ENCODE results near the gene CALN1. TPM values are rescaled to one million over a fixed set of nuclear protein-coding genes. Genes with fewer than 3 reads are reported as not detected.

The CALN1 gene
- total and polyA plus RNA-seq, 2 experiments from 2014 or later, result 7.6 to 14.5 TPM

DNA sequence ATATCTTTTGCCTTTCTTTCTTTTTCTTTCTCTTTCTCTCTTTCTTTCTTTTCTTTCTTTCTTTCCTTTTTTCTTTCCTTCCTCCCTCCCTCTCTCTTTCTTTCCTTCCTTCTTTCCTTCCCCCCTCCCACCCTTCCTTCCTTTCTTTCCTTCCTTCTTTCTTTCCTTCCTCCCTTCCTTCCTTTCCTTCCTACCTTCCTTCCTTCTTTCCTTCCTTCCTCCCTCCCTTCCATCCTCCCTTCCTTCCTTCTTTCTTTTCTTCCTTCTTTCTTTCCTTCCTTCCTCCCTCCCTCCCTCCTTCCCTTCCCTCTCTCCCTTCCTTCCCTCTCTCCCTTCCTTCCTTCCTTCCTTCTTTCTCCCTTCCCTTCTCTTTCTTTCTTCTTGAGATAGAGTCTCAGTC is 25.5 kb upstream of the CALN1 start:
- Histone ChIP-seq H3K27me3 (ENCODE audit: insufficient read depth) (no peaks in the 10 kb centered on the region), H2AFZ (no peak overlapping the region), H3K4me1 (ENCODE audit: insufficient read depth) (no peaks in the 10 kb centered on the region), H3K36me3 (ENCODE audit: insufficient read depth) (no peaks in the 10 kb centered on the region), H3K4me3 (no peak overlapping the region), H3K79me2 (replicated peaks; ENCODE audit: insufficient read depth) (no peaks in the 10 kb centered on the region), H4K20me1 (replicated peaks; ENCODE audit: insufficient read depth) (no peaks in the 10 kb centered on the region), H3F3A (replicated peaks; ENCODE audit: low read depth) (no peaks in the 10 kb centered on the region), H3K27ac (ENCODE audit: low read depth) (no peak overlapping the region), H3K4me2 (no peak overlapping the region), H3K9me2 (ENCODE audit: insufficient read depth) (0 out of 2 replicates have a peak, but pooled peaks cover 3% of the 10 kb centered on the region)
- TF ChIP-seq CREB1 (CRISPR knock-in tag; IDR thresholded peaks at IDR 0.05; ENCODE audit: low read depth) (no peak), NANOG (IDR thresholded peaks at IDR 0.05; ENCODE audit: borderline replicate concordance) (no peak), STAT1 (IDR thresholded peaks at IDR 0.05; ENCODE audit: unreplicated experiment) (no peak), ZNF114 (CRISPR knock-in tag; IDR thresholded peaks at IDR 0.05) (no peak), POLR2AphosphoS5 (IDR thresholded peaks at IDR 0.05; ENCODE audit: low read depth) (no peak), ZNF331 (CRISPR knock-in tag; IDR thresholded peaks at IDR 0.05; ENCODE audit: low read depth) (no peak), EZH2phosphoT487 (IDR thresholded peaks at IDR 0.05; ENCODE audit: unreplicated experiment) (no peak)
- TF ChIP-seq, protein P1, sequence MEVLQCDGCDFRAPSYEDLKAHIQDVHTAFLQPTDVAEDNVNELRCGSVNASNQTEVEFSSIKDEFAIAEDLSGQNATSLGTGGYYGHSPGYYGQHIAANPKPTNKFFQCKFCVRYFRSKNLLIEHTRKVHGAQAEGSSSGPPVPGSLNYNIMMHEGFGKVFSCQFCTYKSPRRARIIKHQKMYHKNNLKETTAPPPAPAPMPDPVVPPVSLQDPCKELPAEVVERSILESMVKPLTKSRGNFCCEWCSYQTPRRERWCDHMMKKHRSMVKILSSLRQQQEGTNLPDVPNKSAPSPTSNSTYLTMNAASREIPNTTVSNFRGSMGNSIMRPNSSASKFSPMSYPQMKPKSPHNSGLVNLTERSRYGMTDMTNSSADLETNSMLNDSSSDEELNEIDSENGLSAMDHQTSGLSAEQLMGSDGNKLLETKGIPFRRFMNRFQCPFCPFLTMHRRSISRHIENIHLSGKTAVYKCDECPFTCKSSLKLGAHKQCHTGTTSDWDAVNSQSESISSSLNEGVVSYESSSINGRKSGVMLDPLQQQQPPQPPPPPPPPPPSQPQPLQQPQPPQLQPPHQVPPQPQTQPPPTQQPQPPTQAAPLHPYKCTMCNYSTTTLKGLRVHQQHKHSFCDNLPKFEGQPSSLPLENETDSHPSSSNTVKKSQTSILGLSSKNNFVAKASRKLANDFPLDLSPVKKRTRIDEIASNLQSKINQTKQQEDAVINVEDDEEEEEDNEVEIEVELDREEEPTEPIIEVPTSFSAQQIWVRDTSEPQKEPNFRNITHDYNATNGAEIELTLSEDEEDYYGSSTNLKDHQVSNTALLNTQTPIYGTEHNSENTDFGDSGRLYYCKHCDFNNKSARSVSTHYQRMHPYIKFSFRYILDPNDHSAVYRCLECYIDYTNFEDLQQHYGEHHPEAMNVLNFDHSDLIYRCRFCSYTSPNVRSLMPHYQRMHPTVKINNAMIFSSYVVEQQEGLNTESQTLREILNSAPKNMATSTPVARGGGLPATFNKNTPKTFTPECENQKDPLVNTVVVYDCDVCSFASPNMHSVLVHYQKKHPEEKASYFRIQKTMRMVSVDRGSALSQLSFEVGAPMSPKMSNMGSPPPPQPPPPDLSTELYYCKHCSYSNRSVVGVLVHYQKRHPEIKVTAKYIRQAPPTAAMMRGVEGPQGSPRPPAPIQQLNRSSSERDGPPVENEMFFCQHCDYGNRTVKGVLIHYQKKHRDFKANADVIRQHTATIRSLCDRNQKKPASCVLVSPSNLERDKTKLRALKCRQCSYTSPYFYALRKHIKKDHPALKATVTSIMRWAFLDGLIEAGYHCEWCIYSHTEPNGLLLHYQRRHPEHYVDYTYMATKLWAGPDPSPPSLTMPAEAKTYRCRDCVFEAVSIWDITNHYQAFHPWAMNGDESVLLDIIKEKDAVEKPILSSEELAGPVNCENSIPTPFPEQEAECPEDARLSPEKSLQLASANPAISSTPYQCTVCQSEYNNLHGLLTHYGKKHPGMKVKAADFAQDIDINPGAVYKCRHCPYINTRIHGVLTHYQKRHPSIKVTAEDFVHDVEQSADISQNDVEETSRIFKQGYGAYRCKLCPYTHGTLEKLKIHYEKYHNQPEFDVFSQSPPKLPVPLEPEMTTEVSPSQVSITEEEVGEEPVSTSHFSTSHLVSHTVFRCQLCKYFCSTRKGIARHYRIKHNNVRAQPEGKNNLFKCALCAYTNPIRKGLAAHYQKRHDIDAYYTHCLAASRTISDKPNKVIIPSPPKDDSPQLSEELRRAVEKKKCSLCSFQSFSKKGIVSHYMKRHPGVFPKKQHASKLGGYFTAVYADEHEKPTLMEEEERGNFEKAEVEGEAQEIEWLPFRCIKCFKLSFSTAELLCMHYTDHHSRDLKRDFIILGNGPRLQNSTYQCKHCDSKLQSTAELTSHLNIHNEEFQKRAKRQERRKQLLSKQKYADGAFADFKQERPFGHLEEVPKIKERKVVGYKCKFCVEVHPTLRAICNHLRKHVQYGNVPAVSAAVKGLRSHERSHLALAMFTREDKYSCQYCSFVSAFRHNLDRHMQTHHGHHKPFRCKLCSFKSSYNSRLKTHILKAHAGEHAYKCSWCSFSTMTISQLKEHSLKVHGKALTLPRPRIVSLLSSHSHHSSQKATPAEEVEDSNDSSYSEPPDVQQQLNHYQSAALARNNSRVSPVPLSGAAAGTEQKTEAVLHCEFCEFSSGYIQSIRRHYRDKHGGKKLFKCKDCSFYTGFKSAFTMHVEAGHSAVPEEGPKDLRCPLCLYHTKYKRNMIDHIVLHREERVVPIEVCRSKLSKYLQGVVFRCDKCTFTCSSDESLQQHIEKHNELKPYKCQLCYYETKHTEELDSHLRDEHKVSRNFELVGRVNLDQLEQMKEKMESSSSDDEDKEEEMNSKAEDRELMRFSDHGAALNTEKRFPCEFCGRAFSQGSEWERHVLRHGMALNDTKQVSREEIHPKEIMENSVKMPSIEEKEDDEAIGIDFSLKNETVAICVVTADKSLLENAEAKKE (CRISPR knock-in tag; IDR thresholded peaks at IDR 0.05), result no peak
- TF ChIP-seq, protein P2, sequence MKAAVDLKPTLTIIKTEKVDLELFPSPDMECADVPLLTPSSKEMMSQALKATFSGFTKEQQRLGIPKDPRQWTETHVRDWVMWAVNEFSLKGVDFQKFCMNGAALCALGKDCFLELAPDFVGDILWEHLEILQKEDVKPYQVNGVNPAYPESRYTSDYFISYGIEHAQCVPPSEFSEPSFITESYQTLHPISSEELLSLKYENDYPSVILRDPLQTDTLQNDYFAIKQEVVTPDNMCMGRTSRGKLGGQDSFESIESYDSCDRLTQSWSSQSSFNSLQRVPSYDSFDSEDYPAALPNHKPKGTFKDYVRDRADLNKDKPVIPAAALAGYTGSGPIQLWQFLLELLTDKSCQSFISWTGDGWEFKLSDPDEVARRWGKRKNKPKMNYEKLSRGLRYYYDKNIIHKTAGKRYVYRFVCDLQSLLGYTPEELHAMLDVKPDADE (IDR thresholded peaks at IDR 0.05), result no peak
- TF ChIP-seq, protein P3, sequence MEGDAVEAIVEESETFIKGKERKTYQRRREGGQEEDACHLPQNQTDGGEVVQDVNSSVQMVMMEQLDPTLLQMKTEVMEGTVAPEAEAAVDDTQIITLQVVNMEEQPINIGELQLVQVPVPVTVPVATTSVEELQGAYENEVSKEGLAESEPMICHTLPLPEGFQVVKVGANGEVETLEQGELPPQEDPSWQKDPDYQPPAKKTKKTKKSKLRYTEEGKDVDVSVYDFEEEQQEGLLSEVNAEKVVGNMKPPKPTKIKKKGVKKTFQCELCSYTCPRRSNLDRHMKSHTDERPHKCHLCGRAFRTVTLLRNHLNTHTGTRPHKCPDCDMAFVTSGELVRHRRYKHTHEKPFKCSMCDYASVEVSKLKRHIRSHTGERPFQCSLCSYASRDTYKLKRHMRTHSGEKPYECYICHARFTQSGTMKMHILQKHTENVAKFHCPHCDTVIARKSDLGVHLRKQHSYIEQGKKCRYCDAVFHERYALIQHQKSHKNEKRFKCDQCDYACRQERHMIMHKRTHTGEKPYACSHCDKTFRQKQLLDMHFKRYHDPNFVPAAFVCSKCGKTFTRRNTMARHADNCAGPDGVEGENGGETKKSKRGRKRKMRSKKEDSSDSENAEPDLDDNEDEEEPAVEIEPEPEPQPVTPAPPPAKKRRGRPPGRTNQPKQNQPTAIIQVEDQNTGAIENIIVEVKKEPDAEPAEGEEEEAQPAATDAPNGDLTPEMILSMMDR (conservative IDR thresholded peaks at IDR 0.05; ENCODE audit: low read depth in 2 of 2), result no peak
- TF ChIP-seq, protein P4, sequence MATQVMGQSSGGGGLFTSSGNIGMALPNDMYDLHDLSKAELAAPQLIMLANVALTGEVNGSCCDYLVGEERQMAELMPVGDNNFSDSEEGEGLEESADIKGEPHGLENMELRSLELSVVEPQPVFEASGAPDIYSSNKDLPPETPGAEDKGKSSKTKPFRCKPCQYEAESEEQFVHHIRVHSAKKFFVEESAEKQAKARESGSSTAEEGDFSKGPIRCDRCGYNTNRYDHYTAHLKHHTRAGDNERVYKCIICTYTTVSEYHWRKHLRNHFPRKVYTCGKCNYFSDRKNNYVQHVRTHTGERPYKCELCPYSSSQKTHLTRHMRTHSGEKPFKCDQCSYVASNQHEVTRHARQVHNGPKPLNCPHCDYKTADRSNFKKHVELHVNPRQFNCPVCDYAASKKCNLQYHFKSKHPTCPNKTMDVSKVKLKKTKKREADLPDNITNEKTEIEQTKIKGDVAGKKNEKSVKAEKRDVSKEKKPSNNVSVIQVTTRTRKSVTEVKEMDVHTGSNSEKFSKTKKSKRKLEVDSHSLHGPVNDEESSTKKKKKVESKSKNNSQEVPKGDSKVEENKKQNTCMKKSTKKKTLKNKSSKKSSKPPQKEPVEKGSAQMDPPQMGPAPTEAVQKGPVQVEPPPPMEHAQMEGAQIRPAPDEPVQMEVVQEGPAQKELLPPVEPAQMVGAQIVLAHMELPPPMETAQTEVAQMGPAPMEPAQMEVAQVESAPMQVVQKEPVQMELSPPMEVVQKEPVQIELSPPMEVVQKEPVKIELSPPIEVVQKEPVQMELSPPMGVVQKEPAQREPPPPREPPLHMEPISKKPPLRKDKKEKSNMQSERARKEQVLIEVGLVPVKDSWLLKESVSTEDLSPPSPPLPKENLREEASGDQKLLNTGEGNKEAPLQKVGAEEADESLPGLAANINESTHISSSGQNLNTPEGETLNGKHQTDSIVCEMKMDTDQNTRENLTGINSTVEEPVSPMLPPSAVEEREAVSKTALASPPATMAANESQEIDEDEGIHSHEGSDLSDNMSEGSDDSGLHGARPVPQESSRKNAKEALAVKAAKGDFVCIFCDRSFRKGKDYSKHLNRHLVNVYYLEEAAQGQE (IDR thresholded peaks at IDR 0.05; ENCODE audit: unreplicated experiment), result no peak
- Mint-ChIP-seq H3K27me3 (ENCODE audit: insufficient read depth, low read depth, poor library complexity) (peaks cover 2% of the 10 kb centered on the region), H3K36me3 (ENCODE audit: low read depth) (no peaks in the 10 kb centered on the region), H3K27ac (no peak overlapping the region), H3K4me3 (no peak overlapping the region), H3K4me1 (no peaks in the 10 kb centered on the region), H3K9me3 (no peaks in the 10 kb centered on the region; the same call in 1 of the 3 replicates)
- DNase-seq (ENCODE audit: low spot score), result no peak
- ATAC-seq, result no peak

All from GM23338 (cell line).